Ectodermal cell (in vitro differentiated cells): ENCODE measurements around the gene GDPD3. TPM values are rescaled to one million over a fixed set of nuclear protein-coding genes. Genes with fewer than 3 reads are reported as not detected.

Experiments
- H3K27ac ChIP-seq: 2 replicates; pipeline ENCODE4 v1.7.0; 2013; ENCODE audit warnings: mild to moderate bottlenecking, low read depth, low read length; ENCODE audit not compliant: insufficient read depth, poor library complexity, severe bottlenecking
- H3K27me3 ChIP-seq: 2 replicates; pipeline ENCODE4 v1.7.0; 2013; ENCODE audit warnings: mild to moderate bottlenecking, low read length; ENCODE audit not compliant: insufficient read depth, control insufficient read depth, poor library complexity, severe bottlenecking
- H3K36me3 ChIP-seq: one replicate; pipeline ENCODE4 v1.7.0; 2013; ENCODE audit warnings: low read length; ENCODE audit not compliant: control insufficient read depth, insufficient read depth
- H3K4me1 ChIP-seq: one replicate; pipeline ENCODE4 v1.7.0; 2013; ENCODE audit warnings: low read length; ENCODE audit not compliant: control insufficient read depth, insufficient read depth
- H3K4me3 ChIP-seq: 2 replicates; pipeline ENCODE4 v1.7.0; 2013; ENCODE audit warnings: low read depth, low read length, control low read depth; ENCODE audit not compliant: insufficient read depth
- H3K9me3 ChIP-seq: 2 replicates; pipeline ENCODE4 v1.7.0; 2013; ENCODE audit warnings: mild to moderate bottlenecking, low read length, moderate library complexity; ENCODE audit not compliant: control insufficient read depth
- WGBS, 2 experiments: methylation state at CpG; one replicate each; pipeline ENCODE4 v1.1.7; 2013; ENCODE audit warnings: missing lambda C conversion rate in 2 of 2; 5-methylcytosine and 5-hydroxymethylcytosine counted together
- polyA plus RNA-seq, 4 experiments: library from polyadenylated mRNA; stranded (reverse); fragments of 50-300 nt; gene quantifications; one replicate each; pipeline ENCODE4 v1.2.3, GENCODE V29; 2013

GDPD3 gene, protein sequence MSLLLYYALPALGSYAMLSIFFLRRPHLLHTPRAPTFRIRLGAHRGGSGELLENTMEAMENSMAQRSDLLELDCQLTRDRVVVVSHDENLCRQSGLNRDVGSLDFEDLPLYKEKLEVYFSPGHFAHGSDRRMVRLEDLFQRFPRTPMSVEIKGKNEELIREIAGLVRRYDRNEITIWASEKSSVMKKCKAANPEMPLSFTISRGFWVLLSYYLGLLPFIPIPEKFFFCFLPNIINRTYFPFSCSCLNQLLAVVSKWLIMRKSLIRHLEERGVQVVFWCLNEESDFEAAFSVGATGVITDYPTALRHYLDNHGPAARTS
- polyA plus RNA-seq (2013, experiment 1 of 4): 3.9 TPM
- polyA plus RNA-seq (2013, experiment 2 of 4): 3.8 TPM
- 4.5 TPM for polyA plus RNA-seq (2013, experiment 3 of 4)
- 5.7 TPM for polyA plus RNA-seq (2013, experiment 4 of 4)

DNA sequence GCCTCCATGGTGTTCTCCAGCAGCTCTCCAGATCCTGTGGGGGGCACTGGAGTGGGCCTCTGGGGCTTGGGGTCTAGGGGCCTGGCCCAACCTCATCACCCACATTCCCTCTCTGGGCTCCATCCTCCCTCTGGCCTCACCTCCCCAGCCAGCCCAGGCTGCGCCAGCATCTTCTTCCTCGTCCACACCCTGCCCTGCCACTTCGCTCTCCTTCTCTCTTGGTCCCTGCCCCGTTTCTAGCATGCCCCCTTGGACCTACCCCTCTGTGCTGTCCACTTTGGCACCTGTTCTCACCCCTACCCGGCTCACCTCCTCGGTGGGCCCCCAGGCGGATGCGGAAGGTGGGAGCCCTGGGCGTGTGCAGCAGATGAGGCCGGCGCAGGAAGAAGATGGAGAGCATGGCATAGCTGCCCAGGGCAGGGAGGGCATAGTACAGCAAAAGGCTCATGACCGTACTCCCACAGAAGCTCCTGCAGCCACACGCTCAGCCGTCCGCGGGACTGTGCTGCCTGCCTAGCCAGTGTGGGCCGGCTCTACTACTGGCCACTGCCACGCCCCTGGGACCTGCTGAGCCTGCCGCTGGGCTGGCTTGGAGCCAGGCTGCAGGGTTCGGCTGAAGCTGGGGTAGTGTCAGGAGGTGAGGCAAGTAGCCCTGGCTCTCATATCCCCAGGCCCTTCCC lies at the start of gene GDPD3:
Gene GDPD3, minus strand, starts transcription at position 507 of the 680 bp plus-strand sequence. Its CDS starts 59 bp downstream, at position 448.
- H3K4me3 ChIP-seq: no peak within 1 kb of the TSS
- no peak within 1 kb of the TSS for H3K27ac ChIP-seq
- H3K9me3 ChIP-seq: no peaks in the 10 kb centered on the region
- H3K27me3 ChIP-seq: no peaks in the 10 kb centered on the region
- WGBS, 2 experiments: 86 to 87% methylated on average over 20 of the region's 20 CpGs
- peaks cover 7% of the 10 kb centered on the region for H3K36me3 ChIP-seq
- H3K4me1 ChIP-seq: no peaks in the 10 kb centered on the region

DNA sequence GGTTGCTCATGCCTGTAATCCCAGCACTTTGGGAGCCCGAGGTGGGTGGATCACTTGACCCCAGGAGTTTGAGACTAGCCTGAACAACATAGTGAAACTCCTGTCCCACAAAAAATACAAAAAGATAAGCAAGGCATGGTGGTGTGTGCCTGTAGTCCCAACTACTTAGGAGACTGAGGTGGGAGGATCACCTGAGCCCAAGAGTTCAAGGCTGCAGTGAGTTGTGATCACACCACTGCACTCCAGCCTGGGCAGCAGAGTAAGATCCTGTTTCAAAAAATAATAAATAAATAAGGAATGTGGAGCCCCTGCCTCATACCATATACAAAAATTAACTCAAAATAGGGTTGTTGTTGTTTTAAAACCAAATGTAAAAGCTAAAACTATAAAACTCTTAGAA lies 43.9 kb upstream of the GDPD3 start:
- WGBS, 2 experiments: 69 to 86% methylated on average over 1 of the region's 1 CpG
- no peaks in the 10 kb centered on the region for H3K9me3 ChIP-seq
- H3K27me3 ChIP-seq: no peaks in the 10 kb centered on the region
- H3K4me3 ChIP-seq: no peak overlapping the region
- H3K27ac ChIP-seq: no peak overlapping the region
- no peaks in the 10 kb centered on the region for H3K4me1 ChIP-seq
- H3K36me3 ChIP-seq: no peaks in the 10 kb centered on the region

DNA sequence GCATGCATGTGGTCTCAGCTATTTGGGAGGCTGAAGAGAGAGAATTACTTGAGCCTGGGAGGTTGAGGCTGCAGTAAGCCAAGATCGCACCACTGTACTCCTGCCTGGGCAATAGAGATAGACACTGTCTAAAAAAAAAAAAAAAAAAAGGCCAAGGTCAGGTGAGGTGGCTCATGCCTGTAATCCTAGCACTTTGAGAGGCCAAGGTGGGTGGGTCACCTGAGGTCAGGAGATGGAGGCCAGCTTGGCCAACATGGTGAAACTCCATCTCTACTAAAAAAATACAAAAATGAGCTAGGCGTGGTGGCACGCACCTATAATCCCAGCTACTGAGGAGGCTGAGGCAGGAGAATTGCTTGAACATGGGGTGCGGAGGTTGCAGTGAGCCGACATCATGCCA lies 41.9 kb upstream of the GDPD3 start:
- 94 to 95% methylated on average over 5 of the region's 5 CpGs for WGBS, 2 experiments
- H3K9me3 ChIP-seq: no peaks in the 10 kb centered on the region
- no peak overlapping the region for H3K27ac ChIP-seq
- H3K4me1 ChIP-seq: no peaks in the 10 kb centered on the region
- H3K36me3 ChIP-seq: no peaks in the 10 kb centered on the region
- H3K4me3 ChIP-seq: no peak overlapping the region
- no peaks in the 10 kb centered on the region for H3K27me3 ChIP-seq

DNA sequence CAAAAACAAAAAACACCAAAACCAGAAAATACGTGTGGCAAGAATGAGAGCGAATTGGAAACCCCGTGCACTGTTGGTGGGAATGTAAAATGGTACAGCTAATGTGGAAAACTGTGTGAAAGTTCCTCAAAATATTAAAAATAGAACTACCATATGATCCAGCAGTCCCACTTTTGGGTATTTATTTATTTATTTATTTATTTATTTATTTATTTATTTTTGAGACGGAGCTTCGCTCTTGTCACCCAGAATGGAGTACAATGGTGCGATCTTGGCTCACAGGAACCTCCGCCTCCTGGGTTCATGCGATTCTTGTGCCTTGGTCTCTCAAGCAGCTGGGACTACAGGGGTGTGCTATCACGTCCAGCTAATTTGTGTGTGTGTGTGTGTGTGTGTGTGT lies 39.2 kb upstream of the GDPD3 start:
- Histone ChIP-seq H3K4me3 (no peak overlapping the region), H3K27ac (no peak overlapping the region), H3K4me1 (no peaks in the 10 kb centered on the region), H3K27me3 (no peaks in the 10 kb centered on the region), H3K9me3 (no peaks in the 10 kb centered on the region), H3K36me3 (no peaks in the 10 kb centered on the region)
- 91 to 97% methylated on average over 8 to 9 of the region's 9 CpGs for WGBS, 2 experiments

DNA sequence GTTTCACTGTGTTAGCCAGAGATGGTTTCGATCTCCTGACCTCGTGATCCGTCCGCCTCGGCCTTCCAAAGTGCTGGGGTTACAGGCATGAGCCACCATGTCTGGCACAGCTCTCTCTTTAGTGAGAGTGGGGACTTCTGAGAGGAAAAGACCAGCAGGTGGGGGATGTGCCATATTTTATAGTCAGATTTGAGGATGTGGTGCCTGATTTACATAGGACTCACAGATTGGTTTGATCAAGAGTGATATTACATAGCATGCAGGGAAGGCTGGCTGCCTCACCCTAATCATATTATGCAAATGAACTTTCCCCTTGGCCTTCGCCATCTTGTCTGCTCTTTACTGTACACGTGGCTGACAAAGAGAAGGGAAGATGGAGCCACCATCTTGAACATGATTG lies 37.8 kb upstream of the GDPD3 start:
- Histone ChIP-seq H3K9me3 (no peaks in the 10 kb centered on the region), H3K4me3 (no peak overlapping the region), H3K27me3 (no peaks in the 10 kb centered on the region), H3K36me3 (no peaks in the 10 kb centered on the region), H3K4me1 (no peaks in the 10 kb centered on the region), H3K27ac (no peak overlapping the region)
- WGBS, 2 experiments: 86 to 93% methylated on average over 7 of the region's 7 CpGs

DNA sequence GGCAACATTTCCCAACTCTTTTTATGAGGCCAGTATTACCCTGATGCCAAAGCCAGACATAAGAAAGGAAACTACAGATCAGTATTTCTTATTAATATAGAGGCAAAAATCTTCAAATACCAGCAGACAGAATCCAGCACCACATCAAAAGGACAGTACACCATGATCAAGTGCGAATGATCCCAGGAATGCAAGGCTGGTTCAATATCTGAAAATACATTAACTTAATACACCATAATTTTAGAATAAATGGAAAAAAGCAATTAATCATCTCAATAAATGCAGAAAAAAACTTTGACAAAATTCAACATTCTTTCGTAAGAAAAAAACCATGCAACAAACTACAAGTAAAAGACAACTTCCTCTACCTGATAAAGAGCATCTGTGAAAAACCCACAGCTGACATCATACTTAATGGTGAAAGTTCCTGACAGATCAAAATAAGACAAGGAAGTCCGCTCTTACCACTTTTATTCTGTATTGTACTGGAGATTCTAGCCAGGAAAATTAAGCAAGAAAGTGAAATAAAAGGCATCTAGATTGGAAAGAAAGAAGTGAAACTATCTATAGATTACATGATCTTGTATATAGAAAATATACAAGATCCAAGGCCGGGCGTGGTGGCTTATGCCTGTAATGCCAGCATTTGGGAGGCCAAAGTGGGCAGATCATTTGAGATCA lies 36.1 kb upstream of the GDPD3 start:
- no peak overlapping the region for H3K4me3 ChIP-seq
- no peaks in the 10 kb centered on the region for H3K9me3 ChIP-seq
- H3K36me3 ChIP-seq: no peaks in the 10 kb centered on the region
- no peaks in the 10 kb centered on the region for H3K4me1 ChIP-seq
- H3K27ac ChIP-seq: no peak overlapping the region
- H3K27me3 ChIP-seq: no peaks in the 10 kb centered on the region
- 92 to 95% methylated on average over 5 of the region's 5 CpGs for WGBS, 2 experiments

DNA sequence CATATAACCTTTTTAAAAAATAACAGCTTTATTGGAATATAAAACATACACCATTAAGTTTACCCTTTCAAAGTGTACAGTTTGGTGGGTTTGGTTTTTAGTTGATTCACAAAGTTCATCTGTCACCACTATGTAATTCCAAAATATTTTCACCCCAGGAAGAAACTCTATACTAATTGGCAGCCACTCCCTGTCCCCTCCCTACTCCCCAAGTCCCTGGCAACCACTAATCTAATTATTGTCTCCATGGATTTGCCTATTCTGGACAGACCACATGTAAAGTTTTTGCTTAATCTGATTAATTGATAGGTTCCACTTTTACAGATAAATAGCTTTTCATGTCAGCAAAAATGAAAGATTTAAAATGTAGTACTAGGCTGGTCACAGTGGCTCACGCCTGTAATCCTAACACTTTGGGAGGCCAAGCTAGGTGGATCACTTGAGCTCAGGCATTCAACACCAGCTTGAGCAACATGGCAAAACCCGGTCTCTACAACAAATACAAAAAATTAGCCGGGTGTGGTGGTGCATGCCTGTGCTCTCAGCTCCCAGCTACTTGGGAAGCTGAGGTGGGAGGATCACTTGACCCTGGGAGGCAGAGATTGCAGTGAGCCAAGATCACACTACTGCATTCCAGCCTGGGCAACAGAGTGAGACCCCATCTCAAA lies 34.6 kb upstream of the GDPD3 start:
- Histone ChIP-seq H3K36me3 (no peaks in the 10 kb centered on the region), H3K4me1 (no peaks in the 10 kb centered on the region), H3K27me3 (no peaks in the 10 kb centered on the region), H3K4me3 (no peak overlapping the region), H3K9me3 (no peaks in the 10 kb centered on the region), H3K27ac (no peak overlapping the region)
- WGBS, 2 experiments: 86 to 89% methylated on average over 3 of the region's 3 CpGs

DNA sequence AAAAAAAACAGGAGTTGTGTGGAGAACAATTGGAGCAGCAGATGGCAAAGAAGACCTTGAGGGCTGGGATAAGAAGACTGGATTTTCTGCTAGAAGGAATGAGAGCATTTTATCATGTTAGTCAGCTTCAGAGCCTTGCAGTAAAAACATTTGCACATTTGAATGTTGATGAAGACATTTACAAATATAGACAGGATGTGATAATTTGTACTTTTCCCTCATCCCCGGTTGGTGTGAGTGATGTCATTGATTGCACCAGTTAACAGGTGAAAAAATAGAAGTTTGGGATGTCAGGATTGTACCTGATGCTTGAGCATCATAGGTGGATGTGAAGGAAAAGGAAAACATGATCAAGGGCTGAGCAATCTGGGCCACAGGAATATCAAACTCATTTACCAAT lies 32.3 kb upstream of the GDPD3 start:
- H3K27me3 ChIP-seq: no peaks in the 10 kb centered on the region
- 88 to 96% methylated on average over 1 of the region's 1 CpG for WGBS, 2 experiments
- H3K27ac ChIP-seq: no peak overlapping the region
- H3K4me3 ChIP-seq: no peak overlapping the region
- no peaks in the 10 kb centered on the region for H3K4me1 ChIP-seq
- H3K36me3 ChIP-seq: no peaks in the 10 kb centered on the region
- H3K9me3 ChIP-seq: no peaks in the 10 kb centered on the region

DNA sequence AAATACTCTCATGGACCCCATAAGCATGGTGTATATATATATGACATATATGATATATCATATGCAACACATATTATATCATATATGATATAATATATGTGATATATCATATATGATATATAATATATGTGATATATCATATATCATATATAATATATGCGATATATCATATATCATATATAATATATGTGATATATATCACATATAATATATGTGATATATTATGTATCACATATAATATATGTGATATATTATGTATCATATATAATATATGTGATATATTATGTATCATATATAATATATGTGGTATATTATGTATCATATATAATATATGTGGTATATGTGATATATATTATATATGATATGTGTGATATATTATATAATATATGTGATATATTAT lies 31.6 kb upstream of the GDPD3 start:
- no CpG with 5 or more reads among the region's 1 CpG for WGBS, 2 experiments
- Histone ChIP-seq H3K4me1 (no peaks in the 10 kb centered on the region), H3K27me3 (no peaks in the 10 kb centered on the region), H3K9me3 (no peaks in the 10 kb centered on the region), H3K4me3 (no peak overlapping the region), H3K27ac (no peak overlapping the region), H3K36me3 (no peaks in the 10 kb centered on the region)

DNA sequence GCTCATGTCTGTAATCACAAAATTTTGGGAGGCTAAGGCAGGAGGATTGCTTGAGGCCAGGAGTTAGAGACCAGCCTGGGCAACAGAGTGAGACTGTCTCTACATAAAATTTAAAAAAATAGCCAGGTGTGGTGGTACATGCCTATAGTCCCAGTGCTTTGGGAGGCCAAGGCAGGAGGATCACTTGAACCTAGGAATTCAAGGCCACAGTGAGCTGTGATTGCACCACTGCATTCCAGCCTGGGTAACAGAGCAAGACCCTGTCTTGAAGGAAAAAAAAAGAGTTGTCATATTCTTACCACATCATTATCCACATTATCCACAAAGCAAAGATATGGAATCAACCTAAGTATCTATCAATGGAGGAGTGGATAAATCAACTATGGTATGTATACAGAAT lies 30.7 kb upstream of the GDPD3 start:
- no peak overlapping the region for H3K4me3 ChIP-seq

More for the DNA sequence above, 30.7 kb upstream of the GDPD3 start:
- Histone ChIP-seq H3K4me1 (no peaks in the 10 kb centered on the region), H3K27me3 (no peaks in the 10 kb centered on the region), H3K27ac (no peak overlapping the region), H3K36me3 (no peaks in the 10 kb centered on the region), H3K9me3 (no peaks in the 10 kb centered on the region)
